Thyroid gland (tissue), 4 donors: ENCODE measurements around the gene NUP214.

Source experiments
- POLR2A ChIP-seq, 2 donors: fragments of 450-650 bp; IDR thresholded peaks; one replicate each; pipeline ENCODE4 v1.6.1; 2017; ENCODE audit warnings: antibody characterized with exemption in 2 of 2, mild to moderate bottlenecking in 2 of 2, moderate library complexity in 1 of 2
- TF ChIP-seq, protein P1 (sequence below), 6 experiments: fragments of 200-600 bp in 3 of 6; fragments of 450-650 bp in 3 of 6; sonication (generic) in 3 of 6; IDR thresholded peaks; one replicate each; pipeline ENCODE4 v1.5.1; 2016 to 2019; ENCODE audit warnings: antibody characterized with exemption in 6 of 6, mild to moderate bottlenecking in 2 of 6, inconsistent platforms in 1 of 6, moderate library complexity in 1 of 6

DNA sequence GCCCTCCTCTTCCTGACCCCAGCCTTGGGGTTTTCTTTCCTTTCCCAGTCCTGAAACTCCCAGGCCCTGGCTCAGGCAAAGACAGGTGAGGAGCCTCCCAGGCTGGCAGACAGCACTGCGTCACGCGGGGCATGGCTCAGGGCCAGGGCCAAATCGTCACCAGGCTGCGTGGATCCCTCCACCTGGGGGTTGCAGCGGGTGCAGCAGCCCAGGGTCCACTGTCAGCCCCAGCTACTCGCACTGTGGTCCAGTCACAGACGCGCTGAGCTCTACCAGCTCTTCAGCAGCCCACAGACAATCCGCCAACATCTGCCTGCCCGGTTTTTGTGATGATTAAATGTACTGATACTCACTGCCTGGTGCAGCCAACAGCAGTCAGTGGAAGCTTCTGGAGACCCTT, 138.8 kb downstream of the NUP214 start:
- TF ChIP-seq, protein P1, sequence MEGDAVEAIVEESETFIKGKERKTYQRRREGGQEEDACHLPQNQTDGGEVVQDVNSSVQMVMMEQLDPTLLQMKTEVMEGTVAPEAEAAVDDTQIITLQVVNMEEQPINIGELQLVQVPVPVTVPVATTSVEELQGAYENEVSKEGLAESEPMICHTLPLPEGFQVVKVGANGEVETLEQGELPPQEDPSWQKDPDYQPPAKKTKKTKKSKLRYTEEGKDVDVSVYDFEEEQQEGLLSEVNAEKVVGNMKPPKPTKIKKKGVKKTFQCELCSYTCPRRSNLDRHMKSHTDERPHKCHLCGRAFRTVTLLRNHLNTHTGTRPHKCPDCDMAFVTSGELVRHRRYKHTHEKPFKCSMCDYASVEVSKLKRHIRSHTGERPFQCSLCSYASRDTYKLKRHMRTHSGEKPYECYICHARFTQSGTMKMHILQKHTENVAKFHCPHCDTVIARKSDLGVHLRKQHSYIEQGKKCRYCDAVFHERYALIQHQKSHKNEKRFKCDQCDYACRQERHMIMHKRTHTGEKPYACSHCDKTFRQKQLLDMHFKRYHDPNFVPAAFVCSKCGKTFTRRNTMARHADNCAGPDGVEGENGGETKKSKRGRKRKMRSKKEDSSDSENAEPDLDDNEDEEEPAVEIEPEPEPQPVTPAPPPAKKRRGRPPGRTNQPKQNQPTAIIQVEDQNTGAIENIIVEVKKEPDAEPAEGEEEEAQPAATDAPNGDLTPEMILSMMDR (IDR thresholded peaks at IDR 0.05) = no peak
- TF ChIP-seq POLR2A (IDR thresholded peaks at IDR 0.05) = no peak
